CD4-positive, alpha-beta memory T cell (primary cell): ENCODE measurements around the gene AXDND1. TPM values are rescaled to one million over a fixed set of nuclear protein-coding genes. Genes with fewer than 3 reads are reported as not detected.

Source experiments
- CTCF ChIA-PET: fragments of 350-600 bp; sonication (Branson Sonifier 250); formaldehyde crosslinking; loops from one replicate; lab custom pipeline; 2021; ENCODE audit warnings: inconsistent platforms; ENCODE audit not compliant: partially characterized antibody; lab: Charles Lee
- POLR2A ChIA-PET: fragments of 350-600 bp; sonication (Branson Sonifier 250); formaldehyde crosslinking; loops from one replicate; lab custom pipeline; 2021; ENCODE audit not compliant: partially characterized antibody; lab: Charles Lee
- DNase-seq, 5 donors: peaks; one replicate each; pipeline versions ENCODE4 v3.0.0 to v3.0.0-alpha.2; 2020 to 2022; ENCODE audit warnings: mixed read lengths in 1 of 5
- H3K27ac ChIP-seq: one replicate; pipeline ENCODE4 v1.7.0; 2013; ENCODE audit warnings: low read depth, low read length
- H3K27me3 ChIP-seq: 2 replicates; pipeline ENCODE4 v1.7.0; 2013; ENCODE audit warnings: mild to moderate bottlenecking, low read length, moderate library complexity; ENCODE audit not compliant: insufficient read depth
- H3K36me3 ChIP-seq: 2 replicates; pipeline ENCODE4 v1.7.0; 2013; ENCODE audit warnings: mild to moderate bottlenecking, low read length, moderate library complexity; ENCODE audit not compliant: insufficient read depth
- H3K4me1 ChIP-seq: 2 replicates; pipeline ENCODE4 v1.7.0; 2013; ENCODE audit warnings: mild to moderate bottlenecking, low read length, moderate library complexity; ENCODE audit not compliant: insufficient read depth
- H3K4me3 ChIP-seq, 2 donors: one replicate each; pipeline ENCODE4 v1.7.0; 2013; ENCODE audit warnings: low read length in 2 of 2, mild to moderate bottlenecking in 1 of 2
- H3K9me3 ChIP-seq, 2 donors: one replicate each; pipeline ENCODE4 v1.7.0; 2013; ENCODE audit warnings: low read length in 2 of 2, control low read depth in 1 of 2; ENCODE audit not compliant: control insufficient read depth in 1 of 2
- H3K27ac Mint-ChIP-seq, 7 donors: one replicate each; pipeline ENCODE4 v1.8.0; 2020 to 2021; ENCODE audit warnings: mixed read lengths in 7 of 7, mild to moderate bottlenecking in 6 of 7, inconsistent platforms in 3 of 7, moderate library complexity in 3 of 7
- H3K27me3 Mint-ChIP-seq, 2 donors: one replicate each; pipeline ENCODE4 v1.8.0; 2020 to 2021; ENCODE audit warnings: mixed read lengths in 2 of 2
- H3K36me3 Mint-ChIP-seq, 2 donors: one replicate each; pipeline ENCODE4 v1.8.0; 2020 to 2021; ENCODE audit warnings: mixed read lengths in 2 of 2, inconsistent platforms in 1 of 2, mild to moderate bottlenecking in 1 of 2
- H3K4me1 Mint-ChIP-seq, 4 donors: one replicate each; pipeline ENCODE4 v1.8.0; 2020 to 2021; ENCODE audit warnings: mixed read lengths in 4 of 4, mild to moderate bottlenecking in 1 of 4
- H3K4me3 Mint-ChIP-seq, 8 donors: one replicate each; pipeline ENCODE4 v1.8.0; 2020 to 2021; ENCODE audit warnings: mixed read lengths in 8 of 8, mild to moderate bottlenecking in 7 of 8, moderate library complexity in 6 of 8, inconsistent platforms in 3 of 8
- H3K9me3 Mint-ChIP-seq, 8 donors: one replicate each; pipeline ENCODE4 v1.8.0; 2020 to 2021; ENCODE audit warnings: mixed read lengths in 8 of 8, mild to moderate bottlenecking in 5 of 8, inconsistent platforms in 3 of 8, moderate library complexity in 1 of 8
- intact Hi-C: fragments of 100-400 bp; cut with micrococcal nuclease; formaldehyde crosslinking; loops from one replicate; pipeline ENCODE4 v1.15.1; 2023
- polyA plus RNA-seq, 2 donors: library from polyadenylated mRNA; unstranded; fragments of 300-500 nt; fragmentation: Illumina TruSeq; gene quantifications; one replicate each; pipeline ENCODE4 v1.2.3, GENCODE V29; 2021
- total RNA-seq, 2 experiments: library from RNA; stranded (reverse); gene quantifications; one replicate each; pipeline ENCODE4 v1.2.3, GENCODE V29; 2021

The AXDND1 gene
- total RNA-seq (1 to 10 TPM in 1 of 2 experiments, under 1 TPM in 1; 0.44 to 1.3 TPM), polyA plus RNA-seq (not detected)

GRCh38 chr1:179365342-179366092 lies at the start of gene AXDND1:
Gene AXDND1 (plus strand): TSS chr1:179365971. CDS start chr1:179366510, 539 bp downstream.
- peak; percentile 93 to 96 (median 94) for DNase-seq
- Histone ChIP-seq H3K9me3 (no peaks in the 10 kb centered on the region), H3K4me3 (peak within 1 kb of the TSS; percentile 71 to 76), H3K27ac (peak within 1 kb of the TSS; percentile 99), H3K27me3 (no peaks in the 10 kb centered on the region), H3K4me1 (peaks cover 10% of the 10 kb centered on the region), H3K36me3 (no peaks in the 10 kb centered on the region)
- peak within 1 kb of the TSS; percentile 100 for H3K27ac Mint-ChIP-seq
- CTCF ChIA-PET: interaction anchor here (1.2 to 9.0 kb wide), 7 partner anchors 10 to 286 kb away, joined by 5 to 114 read pairs (median 8); partner anchors contain the start of gene SOAT1
- peaks cover 0 to 1% (median 0%) of the 10 kb centered on the region in 8 donors for H3K9me3 Mint-ChIP-seq
- POLR2A ChIA-PET: interaction anchor here (0.8 to 2.8 kb wide), 13 partner anchors 9 to 518 kb away, joined by 3 to 64 read pairs (median 4); partner anchors contain the start of genes SOAT1, TOR1AIP1 and TOR3A
- H3K36me3 Mint-ChIP-seq: peaks cover 0 to 7% of the 10 kb centered on the region in 2 donors
- no peaks in the 10 kb centered on the region for H3K27me3 Mint-ChIP-seq
- H3K4me1 Mint-ChIP-seq: peaks cover 5 to 22% (median 10%) of the 10 kb centered on the region in 4 donors
- intact Hi-C loops: loop anchor here (1.0 to 5.0 kb wide), 8 partner anchors 72 to 1137 kb away; partner anchors contain the start of genes ACBD6, FAM20B, RALGPS2 and SOAT1
- H3K4me3 Mint-ChIP-seq: peak within 1 kb of the TSS; percentile 92 to 99 (median 98)

GRCh38 chr1:179318491-179318890 lies 47.3 kb upstream of the AXDND1 start:
- ChIA-PET CTCF (no interaction called here), POLR2A (interaction anchor here (1.4 kb wide), 1 partner anchor 25 kb away, joined by 4 read pairs; the partner anchor contains the start of gene SOAT1)
- Mint-ChIP-seq H3K27me3 (no peaks in the 10 kb centered on the region), H3K4me3 (peak overlapping the region in 1 of 8 donors; percentile 15), H3K36me3 (peaks cover 45 to 47% of the 10 kb centered on the region in 2 donors), H3K9me3 (peaks cover 0 to 3% (median 0%) of the 10 kb centered on the region in 8 donors), H3K4me1 (peaks cover 25 to 47% (median 35%) of the 10 kb centered on the region in 4 donors), H3K27ac (peak overlapping the region in 4 of 7 donors; percentile 20 to 77 (median 69))
- Histone ChIP-seq H3K4me1 (peaks cover 20% of the 10 kb centered on the region), H3K36me3 (no peaks in the 10 kb centered on the region), H3K9me3 (no peaks in the 10 kb centered on the region), H3K4me3 (no peak overlapping the region), H3K27ac (no peak overlapping the region), H3K27me3 (no peaks in the 10 kb centered on the region)
- no peak for DNase-seq
- intact Hi-C loops: no loop called here

GRCh38 chr1:179321533-179322216 lies 44.1 kb upstream of the AXDND1 start:
- H3K9me3 Mint-ChIP-seq: peaks cover 0 to 3% (median 0%) of the 10 kb centered on the region in 8 donors
- Histone ChIP-seq H3K9me3 (no peaks in the 10 kb centered on the region), H3K36me3 (peaks cover 1% of the 10 kb centered on the region), H3K27ac (no peak overlapping the region), H3K4me1 (peaks cover 13% of the 10 kb centered on the region), H3K4me3 (no peak overlapping the region), H3K27me3 (no peaks in the 10 kb centered on the region)
- H3K4me3 Mint-ChIP-seq: no peak overlapping the region
- POLR2A ChIA-PET: no interaction called here
- peak overlapping the region in 3 of 7 donors; percentile 12 to 43 (median 23) for H3K27ac Mint-ChIP-seq
- H3K27me3 Mint-ChIP-seq: no peaks in the 10 kb centered on the region
- H3K4me1 Mint-ChIP-seq: peaks cover 22 to 31% (median 27%) of the 10 kb centered on the region in 4 donors
- H3K36me3 Mint-ChIP-seq: peaks cover 44 to 55% of the 10 kb centered on the region in 2 donors
- intact Hi-C loops: no loop called here
- CTCF ChIA-PET: no interaction called here
- DNase-seq: no peak

DNA sequence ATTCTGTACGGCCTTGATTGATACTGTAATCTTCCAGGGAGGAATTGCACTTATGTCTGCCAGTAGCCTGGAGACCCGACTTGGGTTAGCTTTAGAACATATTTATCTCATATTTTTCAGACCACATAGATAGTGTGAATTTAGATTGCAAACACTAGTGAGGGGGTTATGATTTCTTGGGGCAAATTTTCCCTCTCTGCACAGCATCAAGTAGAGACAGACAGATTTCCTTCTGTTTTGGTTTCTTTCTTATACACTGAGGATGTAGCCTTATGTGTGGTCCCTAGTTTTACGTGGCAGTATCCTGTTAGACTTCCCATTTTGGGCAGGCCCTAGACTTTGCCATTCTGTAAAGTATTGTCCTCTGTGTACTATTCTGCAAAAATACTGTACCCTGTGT lies 43.2 kb upstream of the AXDND1 start:
- intact Hi-C loops: no loop called here
- Mint-ChIP-seq H3K27ac (peak overlapping the region in 3 of 7 donors; percentile 19 to 29 (median 23)), H3K4me3 (peak overlapping the region in 1 of 8 donors; percentile 5), H3K27me3 (no peaks in the 10 kb centered on the region), H3K9me3 (peaks cover 0 to 3% (median 0%) of the 10 kb centered on the region in 8 donors), H3K36me3 (peaks cover 49 to 58% of the 10 kb centered on the region in 2 donors), H3K4me1 (peaks cover 21 to 30% (median 24%) of the 10 kb centered on the region in 4 donors)
- H3K36me3 ChIP-seq: peaks cover 5% of the 10 kb centered on the region
- POLR2A ChIA-PET: no interaction called here
- CTCF ChIA-PET: no interaction called here
- no peak for DNase-seq
- no peaks in the 10 kb centered on the region for H3K27me3 ChIP-seq
- no peaks in the 10 kb centered on the region for H3K9me3 ChIP-seq
- no peak overlapping the region for H3K4me3 ChIP-seq
- H3K27ac ChIP-seq: no peak overlapping the region
- H3K4me1 ChIP-seq: peaks cover 10% of the 10 kb centered on the region

GRCh38 chr1:179323436-179323835 lies 42.3 kb upstream of the AXDND1 start:
- Mint-ChIP-seq H3K4me3 (no peak overlapping the region), H3K27ac (peak overlapping the region in 2 of 7 donors; percentile 73 to 88), H3K36me3 (peaks cover 53 to 59% of the 10 kb centered on the region in 2 donors), H3K27me3 (no peaks in the 10 kb centered on the region), H3K9me3 (peaks cover 0 to 3% (median 0%) of the 10 kb centered on the region in 8 donors), H3K4me1 (peaks cover 21 to 23% (median 23%) of the 10 kb centered on the region in 4 donors)
- Histone ChIP-seq H3K36me3 (peaks cover 5% of the 10 kb centered on the region), H3K9me3 (no peaks in the 10 kb centered on the region), H3K4me1 (peaks cover 1% of the 10 kb centered on the region), H3K27ac (no peak overlapping the region), H3K27me3 (no peaks in the 10 kb centered on the region), H3K4me3 (no peak overlapping the region)
- POLR2A ChIA-PET: no interaction called here
- CTCF ChIA-PET: no interaction called here
- intact Hi-C loops: no loop called here
- no peak for DNase-seq

- Mint-ChIP-seq H3K4me3 (no peak overlapping the region), H3K9me3 (peaks cover 0 to 3% (median 0%) of the 10 kb centered on the region in 8 donors), H3K27me3 (no peaks in the 10 kb centered on the region), H3K36me3 (peaks cover 60 to 64% of the 10 kb centered on the region in 2 donors), H3K27ac (no peak overlapping the region), H3K4me1 (peaks cover 22 to 30% (median 24%) of the 10 kb centered on the region in 4 donors)
- CTCF ChIA-PET: no interaction called here
- Histone ChIP-seq H3K36me3 (peaks cover 5% of the 10 kb centered on the region), H3K9me3 (no peaks in the 10 kb centered on the region), H3K4me1 (no peaks in the 10 kb centered on the region), H3K27ac (no peak overlapping the region), H3K4me3 (no peak overlapping the region), H3K27me3 (no peaks in the 10 kb centered on the region)
- DNase-seq: no peak
- POLR2A ChIA-PET: no interaction called here
- intact Hi-C loops: no loop called here
Observed at GRCh38 chr1:179325836-179326235, 39.9 kb upstream of the AXDND1 start.
